Nephron (organoid): Measurements from ENCODE around the gene ASB3.
A peak's percentile ranks its signal among the peaks of the same experiment; 100 is the strongest.
"Not testable (repeated sequence)": the region's sequence is repeated elsewhere in the genome, so short reads cannot be mapped to it uniquely, and the experiment has no call there.

Source experiments
- H3K27ac Mint-ChIP-seq, 3 experiments: 2 replicates each; pipeline ENCODE4 v1.8.0; 2020; ENCODE audit warnings: mixed read lengths in 3 of 3, mild to moderate bottlenecking in 2 of 3, moderate library complexity in 1 of 3
- H3K27me3 Mint-ChIP-seq: 2 replicates; pipeline ENCODE4 v1.8.0; 2021; ENCODE audit warnings: low read depth, mild to moderate bottlenecking, moderate library complexity, mixed read lengths
- H3K36me3 Mint-ChIP-seq: 2 replicates; pipeline ENCODE4 v1.8.0; 2020; ENCODE audit warnings: low read depth, mixed read lengths
- H3K4me1 Mint-ChIP-seq: 2 replicates; pipeline ENCODE4 v1.8.0; 2020; ENCODE audit warnings: mixed read lengths
- H3K4me3 Mint-ChIP-seq, 3 experiments: 2 replicates each; pipeline ENCODE4 v1.8.0; 2020; ENCODE audit warnings: mild to moderate bottlenecking in 3 of 3, mixed read lengths in 3 of 3, moderate library complexity in 2 of 3
- H3K9me3 Mint-ChIP-seq: 2 replicates; pipeline ENCODE4 v1.8.0; 2020; ENCODE audit warnings: mixed read lengths
- TF ChIP-seq, protein P1 (sequence below), 3 experiments: fragments of 200-600 bp; sonication (generic); IDR thresholded peaks; one replicate each; pipeline ENCODE4 v1.5.0; 2021; ENCODE audit warnings: antibody characterized with exemption in 3 of 3; ENCODE audit not compliant: unreplicated experiment in 3 of 3

The ASB3 gene

DNA sequence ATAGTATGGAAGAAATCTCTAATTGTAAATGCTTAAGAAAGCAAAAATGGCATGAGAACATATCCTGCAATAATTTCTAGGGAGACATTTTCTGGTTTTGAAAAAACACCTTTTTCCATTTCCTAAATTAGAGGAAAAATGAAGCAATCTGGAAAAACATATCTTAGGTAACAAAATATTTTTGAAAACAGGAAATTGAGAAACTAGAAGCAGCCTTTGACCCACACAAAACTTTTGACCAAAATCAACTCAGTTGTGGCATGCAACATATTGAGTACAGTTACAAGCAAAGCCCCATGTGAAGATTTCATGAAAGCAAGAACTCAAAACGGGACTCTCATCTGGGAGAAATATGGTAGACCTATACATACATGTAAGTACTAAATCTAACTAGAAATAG, 47.7 kb downstream of the ASB3 start:
- TF ChIP-seq, protein P1, sequence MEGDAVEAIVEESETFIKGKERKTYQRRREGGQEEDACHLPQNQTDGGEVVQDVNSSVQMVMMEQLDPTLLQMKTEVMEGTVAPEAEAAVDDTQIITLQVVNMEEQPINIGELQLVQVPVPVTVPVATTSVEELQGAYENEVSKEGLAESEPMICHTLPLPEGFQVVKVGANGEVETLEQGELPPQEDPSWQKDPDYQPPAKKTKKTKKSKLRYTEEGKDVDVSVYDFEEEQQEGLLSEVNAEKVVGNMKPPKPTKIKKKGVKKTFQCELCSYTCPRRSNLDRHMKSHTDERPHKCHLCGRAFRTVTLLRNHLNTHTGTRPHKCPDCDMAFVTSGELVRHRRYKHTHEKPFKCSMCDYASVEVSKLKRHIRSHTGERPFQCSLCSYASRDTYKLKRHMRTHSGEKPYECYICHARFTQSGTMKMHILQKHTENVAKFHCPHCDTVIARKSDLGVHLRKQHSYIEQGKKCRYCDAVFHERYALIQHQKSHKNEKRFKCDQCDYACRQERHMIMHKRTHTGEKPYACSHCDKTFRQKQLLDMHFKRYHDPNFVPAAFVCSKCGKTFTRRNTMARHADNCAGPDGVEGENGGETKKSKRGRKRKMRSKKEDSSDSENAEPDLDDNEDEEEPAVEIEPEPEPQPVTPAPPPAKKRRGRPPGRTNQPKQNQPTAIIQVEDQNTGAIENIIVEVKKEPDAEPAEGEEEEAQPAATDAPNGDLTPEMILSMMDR (IDR thresholded peaks at IDR 0.05; ENCODE audit: unreplicated experiment in 3 of 3), result no peak
- H3K4me3 Mint-ChIP-seq, result no peak overlapping the region
- no peaks in the 10 kb centered on the region for H3K4me1 Mint-ChIP-seq
- H3K27ac Mint-ChIP-seq, result no peak overlapping the region
- H3K36me3 Mint-ChIP-seq, result peaks cover 45% of the 10 kb centered on the region
- peaks cover 10% of the 10 kb centered on the region for H3K9me3 Mint-ChIP-seq
- no peaks in the 10 kb centered on the region for H3K27me3 Mint-ChIP-seq

DNA sequence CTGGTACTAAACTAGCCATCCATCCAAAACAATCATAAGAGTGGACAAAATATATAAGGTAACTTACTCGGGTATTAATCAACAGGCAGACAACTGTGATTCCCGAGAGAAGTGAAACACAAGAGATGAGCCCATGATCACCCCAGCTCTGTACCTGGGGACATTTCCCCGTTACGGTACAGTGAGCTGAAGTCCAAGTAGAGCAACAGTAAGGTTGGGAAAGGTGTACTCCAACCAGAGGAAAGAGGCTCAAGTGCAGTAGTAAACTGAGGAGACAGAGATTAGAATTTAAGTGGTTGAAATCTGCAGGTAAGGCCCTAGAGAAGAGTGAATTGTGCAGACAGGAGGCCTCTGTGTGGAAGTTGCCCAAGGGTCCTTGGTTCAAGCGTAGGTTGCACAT, 49.7 kb downstream of the ASB3 start:
- TF ChIP-seq, protein P1 (IDR thresholded peaks at IDR 0.05; ENCODE audit: unreplicated experiment in 3 of 3), result no peak
- no peaks in the 10 kb centered on the region for H3K27me3 Mint-ChIP-seq
- H3K9me3 Mint-ChIP-seq, result peaks cover 10% of the 10 kb centered on the region
- no peak overlapping the region for H3K4me3 Mint-ChIP-seq
- H3K36me3 Mint-ChIP-seq, result peaks cover 48% of the 10 kb centered on the region
- H3K27ac Mint-ChIP-seq, result no peak overlapping the region
- H3K4me1 Mint-ChIP-seq, result no peaks in the 10 kb centered on the region

DNA sequence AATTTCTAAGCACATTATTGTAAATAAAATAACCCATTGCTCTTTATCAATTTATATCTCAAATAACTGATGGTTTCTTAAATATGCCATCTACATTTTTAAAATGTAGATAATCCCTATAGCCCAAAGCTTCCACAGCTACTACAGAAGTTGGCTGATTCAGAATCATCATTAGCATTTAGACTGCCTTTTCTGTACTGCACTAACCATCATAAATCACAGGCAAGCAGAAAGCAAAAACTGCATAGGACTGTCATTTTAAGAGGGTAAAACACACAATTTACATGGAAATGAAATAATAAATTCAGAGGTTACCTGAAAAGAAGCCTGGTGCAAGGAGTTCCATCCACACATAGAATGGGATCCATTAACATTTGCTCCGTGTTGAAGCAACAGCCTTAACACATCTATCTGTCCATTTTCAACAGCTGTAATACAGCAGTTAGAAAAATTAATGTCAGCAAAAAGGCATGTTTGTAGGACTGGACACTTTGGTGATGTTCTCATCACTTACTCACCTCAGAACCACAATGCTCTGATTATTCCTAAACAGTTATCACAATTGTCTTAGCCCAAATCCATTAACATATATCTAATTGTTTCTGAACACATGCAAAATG, 57.5 kb downstream of the ASB3 start:
- peaks cover 72% of the 10 kb centered on the region for H3K36me3 Mint-ChIP-seq
- TF ChIP-seq, protein P1 (IDR thresholded peaks at IDR 0.05; ENCODE audit: unreplicated experiment in 3 of 3), result no peak
- no peaks in the 10 kb centered on the region for H3K4me1 Mint-ChIP-seq
- H3K27ac Mint-ChIP-seq, result no peak overlapping the region
- H3K9me3 Mint-ChIP-seq, result peaks cover under 1% of the 10 kb centered on the region
- no peaks in the 10 kb centered on the region for H3K27me3 Mint-ChIP-seq
- no peak overlapping the region for H3K4me3 Mint-ChIP-seq

DNA sequence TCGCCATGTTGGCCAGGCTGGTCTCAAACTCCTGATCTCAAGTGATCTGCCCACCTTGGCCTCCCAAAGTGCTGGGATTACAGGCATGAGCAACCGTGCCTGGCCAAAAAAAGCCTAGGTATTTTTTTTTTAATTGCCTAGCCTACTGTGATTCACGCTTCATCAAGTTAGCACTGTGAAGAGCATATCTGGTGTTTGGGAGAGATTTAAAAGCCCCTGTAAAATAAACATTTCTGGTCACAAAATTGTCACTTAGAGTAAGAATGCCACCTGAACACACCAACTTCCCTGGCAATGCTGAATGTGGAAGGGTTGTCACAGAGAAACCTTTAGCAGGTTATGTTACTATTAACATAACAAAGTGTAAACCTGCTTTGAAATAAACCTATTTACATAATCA, 58.8 kb downstream of the ASB3 start:
- H3K9me3 Mint-ChIP-seq, result no peaks in the 10 kb centered on the region
- peaks cover 71% of the 10 kb centered on the region for H3K36me3 Mint-ChIP-seq
- TF ChIP-seq, protein P1 (IDR thresholded peaks at IDR 0.05; ENCODE audit: unreplicated experiment in 3 of 3), result no peak
- no peaks in the 10 kb centered on the region for H3K27me3 Mint-ChIP-seq
- peak overlapping the region in 2 of 3 experiments; percentile 14 to 52 for H3K27ac Mint-ChIP-seq
- no peak overlapping the region for H3K4me3 Mint-ChIP-seq
- H3K4me1 Mint-ChIP-seq, result no peaks in the 10 kb centered on the region

DNA sequence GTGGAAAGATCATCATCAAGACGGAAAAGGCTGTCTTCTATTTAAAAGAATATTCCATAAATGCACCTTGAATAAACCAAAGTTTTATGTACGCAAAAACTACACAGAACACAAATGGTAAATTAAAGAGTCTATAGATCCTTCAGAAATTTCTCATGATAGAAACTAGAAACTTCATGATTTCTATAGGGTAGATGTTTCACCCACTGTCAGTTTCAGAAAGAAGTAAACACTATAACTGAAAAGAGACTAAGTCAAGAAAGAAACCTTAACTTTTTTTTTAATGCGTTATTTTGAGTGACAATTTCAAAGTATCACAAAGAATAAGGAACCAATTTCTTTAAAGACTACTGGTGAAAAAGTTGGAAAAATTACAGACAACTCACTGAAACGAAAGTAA, 61.1 kb downstream of the ASB3 start:
- H3K36me3 Mint-ChIP-seq, result peaks cover 76% of the 10 kb centered on the region
- H3K9me3 Mint-ChIP-seq, result peaks cover under 1% of the 10 kb centered on the region
- H3K27me3 Mint-ChIP-seq, result no peaks in the 10 kb centered on the region
- TF ChIP-seq, protein P1 (IDR thresholded peaks at IDR 0.05; ENCODE audit: unreplicated experiment in 3 of 3), result no peak
- H3K4me3 Mint-ChIP-seq, result no peak overlapping the region
- H3K4me1 Mint-ChIP-seq, result no peaks in the 10 kb centered on the region
- H3K27ac Mint-ChIP-seq, result no peak overlapping the region

DNA sequence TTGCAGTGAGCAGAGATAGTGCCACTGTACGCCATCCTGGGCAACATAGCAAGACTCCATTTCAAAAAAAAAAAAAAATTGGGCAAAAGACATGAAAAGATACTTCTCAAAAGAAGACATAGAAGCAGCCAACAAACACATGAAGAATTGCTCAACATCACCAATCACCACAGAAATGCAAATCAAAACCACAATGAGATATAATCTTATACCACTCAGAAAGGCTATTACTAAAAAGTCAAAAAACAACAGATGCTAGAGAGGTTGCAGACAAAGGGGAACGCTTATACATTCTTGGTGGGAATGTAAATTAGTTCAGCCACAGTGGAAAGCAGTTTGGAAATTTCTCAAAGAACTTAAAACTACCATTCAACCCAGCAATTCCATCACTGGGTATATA, 62.2 kb downstream of the ASB3 start:
- H3K9me3 Mint-ChIP-seq, result peaks cover 8% of the 10 kb centered on the region
- no peak overlapping the region for H3K4me3 Mint-ChIP-seq
- H3K27ac Mint-ChIP-seq, result no peak overlapping the region
- TF ChIP-seq, protein P1 (IDR thresholded peaks at IDR 0.05; ENCODE audit: unreplicated experiment in 3 of 3), result no peak
- H3K4me1 Mint-ChIP-seq, result no peaks in the 10 kb centered on the region
- no peaks in the 10 kb centered on the region for H3K27me3 Mint-ChIP-seq
- peaks cover 75% of the 10 kb centered on the region for H3K36me3 Mint-ChIP-seq

DNA sequence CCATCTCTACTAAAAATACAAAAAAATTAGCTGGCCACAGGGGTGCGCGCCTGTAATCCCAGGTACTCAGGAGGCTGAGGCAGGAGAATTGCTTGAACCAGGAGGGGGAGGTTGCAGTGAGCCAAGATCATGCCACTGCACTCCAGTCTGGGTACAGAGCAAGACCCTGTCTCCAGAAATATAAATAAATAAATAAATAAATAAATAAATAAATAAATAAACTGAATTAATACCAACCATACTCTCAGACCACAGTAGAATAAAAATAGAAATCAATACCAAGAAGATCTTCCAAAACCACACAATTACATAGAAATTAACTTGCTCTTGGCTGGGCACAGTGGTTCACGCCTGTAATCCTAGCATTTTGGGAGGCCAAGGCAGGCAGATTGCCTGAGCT, 65.8 kb downstream of the ASB3 start:
- not testable (repeated sequence) for H3K4me1 Mint-ChIP-seq, H3K27ac Mint-ChIP-seq, H3K4me3 Mint-ChIP-seq, H3K27me3 Mint-ChIP-seq
- Mint-ChIP-seq H3K9me3 (peaks cover 20% of the 10 kb centered on the region), H3K36me3 (peaks cover 96% of the 10 kb centered on the region)
